CD14-positive monocyte (primary cell): ENCODE results near the gene RIN2. TPM values are rescaled to one million over a fixed set of nuclear protein-coding genes. Genes with fewer than 3 reads are reported as not detected.

ENCODE experiments used
- DNase-seq, 3 donors: peaks; one replicate each; pipeline ENCODE4 v3.0.0-alpha.2; 2011 to 2022
- H2AFZ ChIP-seq: 2 replicates; pipeline ENCODE4 v1.6.0; 2012; ENCODE audit warnings: mild to moderate bottlenecking, low read depth, low read length, inconsistent platforms; ENCODE audit not compliant: insufficient read depth, poor library complexity, severe bottlenecking
- H3K27ac ChIP-seq, 2 donors: 1 replicate in 1 of 2; 2 replicates in 1 of 2; pipeline ENCODE4 v1.5.1; 2012 to 2013; ENCODE audit warnings: low read length in 2 of 2, control low read depth in 1 of 2, inconsistent platforms in 1 of 2, low read depth in 1 of 2, mild to moderate bottlenecking in 1 of 2
- H3K27me3 ChIP-seq, 2 donors: one replicate each; pipeline versions ENCODE4 v1.6.0 to v1.6.1; 2011 to 2013; ENCODE audit warnings: low read length in 2 of 2; ENCODE audit not compliant: control insufficient read depth in 2 of 2, insufficient read depth in 2 of 2
- H3K36me3 ChIP-seq, 2 donors: replicated peaks in 1 of 2; 1 replicate in 1 of 2; 2 replicates in 1 of 2; pipeline versions ENCODE4 v1.5.1 to v1.6.1; 2012 to 2013; ENCODE audit warnings: low read length in 2 of 2, control low read depth in 1 of 2, inconsistent platforms in 1 of 2, mild to moderate bottlenecking in 1 of 2; ENCODE audit not compliant: insufficient read depth in 2 of 2, control insufficient read depth in 1 of 2
- H3K4me1 ChIP-seq, 2 donors: 1 replicate in 1 of 2; 2 replicates in 1 of 2; pipeline versions ENCODE4 v1.5.1 to v1.6.1; 2012 to 2013; ENCODE audit warnings: low read length in 2 of 2, control low read depth in 1 of 2, inconsistent platforms in 1 of 2, mild to moderate bottlenecking in 1 of 2, moderate library complexity in 1 of 2; ENCODE audit not compliant: insufficient read depth in 2 of 2, control insufficient read depth in 1 of 2
- H3K4me2 ChIP-seq: replicated peaks from 2 replicates; pipeline ENCODE3; 2012; ENCODE audit warnings: low read length, moderate library complexity, mild to moderate bottlenecking; ENCODE audit not compliant: poor library complexity, severe bottlenecking; ENCODE audit errors: extremely low read depth
- H3K4me3 ChIP-seq, 3 experiments: fragments of 200-600 bp in 1 of 3; sonication (generic) in 1 of 3; replicated peaks in 1 of 3; 1 replicate in 2 of 3; 2 replicates in 1 of 3; pipeline ENCODE4 v1.5.1; 2011 to 2013; ENCODE audit warnings: low read length in 3 of 3, mild to moderate bottlenecking in 3 of 3, control low read depth in 2 of 3, low read depth in 2 of 3, inconsistent platforms in 1 of 3, moderate library complexity in 1 of 3
- H3K79me2 ChIP-seq: 2 replicates; pipeline ENCODE4 v1.6.0; 2012; ENCODE audit warnings: mild to moderate bottlenecking, control low read depth, inconsistent platforms, low read length, moderate library complexity; ENCODE audit not compliant: insufficient read depth
- H3K9ac ChIP-seq: 2 replicates; pipeline ENCODE4 v1.6.0; 2017; ENCODE audit warnings: low read length, mild to moderate bottlenecking; ENCODE audit not compliant: insufficient read depth, poor library complexity, severe bottlenecking
- H3K9me3 ChIP-seq, 2 donors: replicated peaks in 1 of 2; 1 replicate in 1 of 2; 2 replicates in 1 of 2; pipeline versions ENCODE4 v1.5.1 to v1.6.1; 2012 to 2013; ENCODE audit warnings: low read length in 2 of 2, control low read depth in 1 of 2; ENCODE audit not compliant: control insufficient read depth in 1 of 2, insufficient read depth in 1 of 2
- H4K20me1 ChIP-seq: 2 replicates; pipeline ENCODE4 v1.6.0; 2012; ENCODE audit warnings: mild to moderate bottlenecking, low read length, control low read depth, moderate library complexity; ENCODE audit not compliant: insufficient read depth
- H3K27ac Mint-ChIP-seq, 7 donors: one replicate each; pipeline ENCODE4 v1.8.0; 2020; ENCODE audit warnings: mild to moderate bottlenecking in 7 of 7, mixed read lengths in 7 of 7, moderate library complexity in 6 of 7, inconsistent platforms in 2 of 7
- H3K27me3 Mint-ChIP-seq, 3 donors: one replicate each; pipeline ENCODE4 v1.8.0; 2021 to 2022; ENCODE audit warnings: low read depth in 3 of 3, mild to moderate bottlenecking in 3 of 3, mixed read lengths in 3 of 3, moderate library complexity in 3 of 3, inconsistent platforms in 1 of 3
- H3K36me3 Mint-ChIP-seq, 2 donors: one replicate each; pipeline ENCODE4 v1.8.0; 2020; ENCODE audit warnings: mixed read lengths in 2 of 2, inconsistent platforms in 1 of 2, mild to moderate bottlenecking in 1 of 2
- H3K4me1 Mint-ChIP-seq: one replicate; pipeline ENCODE4 v1.8.0; 2020; ENCODE audit warnings: mild to moderate bottlenecking, mixed read lengths
- H3K4me3 Mint-ChIP-seq, 2 donors: one replicate each; pipeline ENCODE4 v1.8.0; 2020; ENCODE audit warnings: mild to moderate bottlenecking in 2 of 2, mixed read lengths in 2 of 2, moderate library complexity in 1 of 2
- H3K9me3 Mint-ChIP-seq, 7 donors: one replicate each; pipeline ENCODE4 v1.8.0; 2020 to 2022; ENCODE audit warnings: mixed read lengths in 7 of 7, mild to moderate bottlenecking in 6 of 7, moderate library complexity in 6 of 7, inconsistent platforms in 2 of 7
- WGBS: methylation state at CpG from one replicate; pipeline ENCODE4 v1.1.5; 2013; ENCODE audit warnings: missing lambda C conversion rate; ENCODE audit not compliant: insufficient coverage; 5-methylcytosine and 5-hydroxymethylcytosine counted together
- intact Hi-C, 2 donors: fragments of 100-400 bp; cut with micrococcal nuclease; formaldehyde crosslinking; loops; one replicate each; pipeline versions ENCODE4 v1.15.0 to v1.15.1; 2023
- polyA plus RNA-seq, 3 donors: library from polyadenylated mRNA; depleted of rRNA in 1 of 3; unstranded in 2 of 3; stranded (reverse) in 1 of 3; fragments of 300-500 nt in 2 of 3; fragments of >200 nt in 1 of 3; fragmentation: Illumina TruSeq in 2 of 3; gene quantifications; 1 replicate in 2 of 3; 2 replicates in 1 of 3; pipeline ENCODE4 v1.2.3, GENCODE V29; 2012 to 2021
- TF ChIP-seq, protein P1 (sequence below): fragments of 200-600 bp; IDR thresholded peaks from one replicate; pipeline ENCODE4 v1.8.0; 2022; ENCODE audit warnings: antibody characterized with exemption, mild to moderate bottlenecking

RIN2 gene
- polyA plus RNA-seq, 3 donors, result 5.6 to 25.4 (median 15.4) TPM

DNA sequence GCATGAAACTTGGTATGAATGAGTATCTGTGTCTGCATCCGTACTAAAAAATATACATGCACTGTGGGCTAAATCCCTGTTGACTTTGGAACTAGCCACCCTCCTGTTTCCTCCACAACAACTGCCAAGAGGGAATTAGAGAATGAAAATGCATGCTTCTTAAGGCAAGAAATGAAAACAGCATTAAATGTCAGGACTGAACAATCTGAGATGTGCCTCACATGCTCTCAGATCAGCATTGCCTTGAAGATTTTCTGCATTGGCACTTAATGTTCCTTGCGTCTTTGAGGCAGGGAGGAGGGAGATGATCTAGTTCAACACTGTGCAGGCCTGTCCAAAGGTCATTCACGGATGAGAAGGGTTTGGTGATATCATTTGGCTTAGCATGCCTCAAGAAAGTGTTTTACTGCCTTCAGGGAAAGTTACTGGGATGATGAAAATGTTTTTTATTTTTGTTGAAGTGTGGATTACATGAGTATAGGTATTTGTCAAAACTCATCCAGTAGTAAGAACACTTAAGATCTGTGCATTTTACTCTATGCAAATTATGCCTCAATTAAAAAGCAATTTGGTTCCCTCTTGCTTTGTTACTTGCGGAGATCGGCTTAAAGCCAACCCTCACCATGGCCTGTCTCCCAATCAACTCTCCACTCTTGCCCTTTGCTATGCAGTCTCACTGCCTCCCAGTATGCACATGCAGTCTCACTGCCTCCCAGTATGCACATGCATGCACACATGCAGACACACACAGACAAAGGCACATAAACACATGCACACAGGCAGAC, 47.5 kb upstream of the RIN2 start:
- Mint-ChIP-seq H3K27ac (no peak overlapping the region), H3K4me1 (no peaks in the 10 kb centered on the region), H3K9me3 (peaks cover 0 to 2% (median under 1%) of the 10 kb centered on the region in 7 donors), H3K27me3 (peaks cover 0 to 2% (median 1%) of the 10 kb centered on the region in 3 donors), H3K4me3 (no peak overlapping the region), H3K36me3 (no peaks in the 10 kb centered on the region)
- H3K36me3 ChIP-seq, result no peaks in the 10 kb centered on the region
- intact Hi-C loops, result no loop called here
- H3K27ac ChIP-seq, result no peak overlapping the region
- H2AFZ ChIP-seq, result no peak overlapping the region
- no peak overlapping the region for H3K4me3 ChIP-seq
- no peak overlapping the region for H3K9ac ChIP-seq
- no peaks in the 10 kb centered on the region for H3K79me2 ChIP-seq
- TF ChIP-seq, protein P1, sequence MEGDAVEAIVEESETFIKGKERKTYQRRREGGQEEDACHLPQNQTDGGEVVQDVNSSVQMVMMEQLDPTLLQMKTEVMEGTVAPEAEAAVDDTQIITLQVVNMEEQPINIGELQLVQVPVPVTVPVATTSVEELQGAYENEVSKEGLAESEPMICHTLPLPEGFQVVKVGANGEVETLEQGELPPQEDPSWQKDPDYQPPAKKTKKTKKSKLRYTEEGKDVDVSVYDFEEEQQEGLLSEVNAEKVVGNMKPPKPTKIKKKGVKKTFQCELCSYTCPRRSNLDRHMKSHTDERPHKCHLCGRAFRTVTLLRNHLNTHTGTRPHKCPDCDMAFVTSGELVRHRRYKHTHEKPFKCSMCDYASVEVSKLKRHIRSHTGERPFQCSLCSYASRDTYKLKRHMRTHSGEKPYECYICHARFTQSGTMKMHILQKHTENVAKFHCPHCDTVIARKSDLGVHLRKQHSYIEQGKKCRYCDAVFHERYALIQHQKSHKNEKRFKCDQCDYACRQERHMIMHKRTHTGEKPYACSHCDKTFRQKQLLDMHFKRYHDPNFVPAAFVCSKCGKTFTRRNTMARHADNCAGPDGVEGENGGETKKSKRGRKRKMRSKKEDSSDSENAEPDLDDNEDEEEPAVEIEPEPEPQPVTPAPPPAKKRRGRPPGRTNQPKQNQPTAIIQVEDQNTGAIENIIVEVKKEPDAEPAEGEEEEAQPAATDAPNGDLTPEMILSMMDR, result no peak
- DNase-seq, result no peak
- WGBS, result 97% methylated on average over 4 of the region's 5 CpGs
- H3K4me2 ChIP-seq, result no peak overlapping the region
- no peaks in the 10 kb centered on the region for H4K20me1 ChIP-seq
- peaks cover 19 to 21% of the 10 kb centered on the region in 2 donors for H3K4me1 ChIP-seq
- H3K27me3 ChIP-seq, result no peaks in the 10 kb centered on the region
- H3K9me3 ChIP-seq, result no peaks in the 10 kb centered on the region

DNA sequence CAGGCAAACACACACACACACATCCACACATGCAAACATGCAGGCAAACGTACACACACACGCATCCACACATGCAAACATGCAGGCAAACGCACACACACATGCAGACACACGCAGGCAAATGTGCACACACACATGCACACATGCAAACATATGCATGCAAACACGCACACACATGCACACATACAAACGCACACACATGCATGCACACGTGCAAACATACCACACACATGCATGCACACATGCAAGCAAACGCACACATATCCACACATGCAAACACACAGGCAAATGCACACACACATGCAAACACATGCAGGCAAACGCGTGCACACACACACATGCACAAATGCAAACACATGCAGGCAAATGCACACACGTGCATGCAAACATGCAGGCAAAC, 46.9 kb upstream of the RIN2 start:
- Histone ChIP-seq H4K20me1 (no peaks in the 10 kb centered on the region), H3K9me3 (peaks cover 0 to 3% of the 10 kb centered on the region in 2 donors), H3K4me3 (no peak overlapping the region), H3K27ac (no peak overlapping the region), H3K27me3 (no peaks in the 10 kb centered on the region), H3K4me2 (no peak overlapping the region), H2AFZ (no peak overlapping the region), H3K4me1 (peaks cover 13 to 15% of the 10 kb centered on the region in 2 donors), H3K79me2 (no peaks in the 10 kb centered on the region), H3K36me3 (no peaks in the 10 kb centered on the region), H3K9ac (no peak overlapping the region)
- DNase-seq, result no peak
- H3K9me3 Mint-ChIP-seq, result peaks cover 0 to 8% (median 6%) of the 10 kb centered on the region in 7 donors
- no peaks in the 10 kb centered on the region for H3K4me1 Mint-ChIP-seq
- TF ChIP-seq, protein P1, result no peak
- H3K27me3 Mint-ChIP-seq, result peaks cover 0 to 2% (median 1%) of the 10 kb centered on the region in 3 donors
- no peaks in the 10 kb centered on the region for H3K36me3 Mint-ChIP-seq
- H3K27ac Mint-ChIP-seq, result no peak overlapping the region
- 89% methylated on average over 11 of the region's 11 CpGs for WGBS
- intact Hi-C loops, result no loop called here
- peak overlapping the region in 1 of 2 donors; percentile 10 for H3K4me3 Mint-ChIP-seq
